MM.1S (cell line): ENCODE results near the gene EFCAB10.

Source experiments
- EZH2 ChIP-seq: fragments of 300-600 bp; sonication (generic); optimal IDR thresholded peaks from 2 replicates; pipeline ENCODE3; 2017; ENCODE audit warnings: low read depth, mild to moderate bottlenecking, antibody characterized with exemption, low read length, mixed read lengths
- EZH2phosphoT487 ChIP-seq: fragments of 300-600 bp; sonication (generic); IDR thresholded peaks from 2 replicates; pipeline ENCODE4 v1.6.1; 2018; ENCODE audit warnings: antibody characterized with exemption, low read length
- TF ChIP-seq, protein P1 (sequence below): fragments of 300-600 bp; sonication (generic); IDR thresholded peaks from 2 replicates; pipeline ENCODE4 v1.5.1; 2016; ENCODE audit warnings: antibody characterized with exemption, low read length, mixed read lengths

- TF ChIP-seq, protein P1, sequence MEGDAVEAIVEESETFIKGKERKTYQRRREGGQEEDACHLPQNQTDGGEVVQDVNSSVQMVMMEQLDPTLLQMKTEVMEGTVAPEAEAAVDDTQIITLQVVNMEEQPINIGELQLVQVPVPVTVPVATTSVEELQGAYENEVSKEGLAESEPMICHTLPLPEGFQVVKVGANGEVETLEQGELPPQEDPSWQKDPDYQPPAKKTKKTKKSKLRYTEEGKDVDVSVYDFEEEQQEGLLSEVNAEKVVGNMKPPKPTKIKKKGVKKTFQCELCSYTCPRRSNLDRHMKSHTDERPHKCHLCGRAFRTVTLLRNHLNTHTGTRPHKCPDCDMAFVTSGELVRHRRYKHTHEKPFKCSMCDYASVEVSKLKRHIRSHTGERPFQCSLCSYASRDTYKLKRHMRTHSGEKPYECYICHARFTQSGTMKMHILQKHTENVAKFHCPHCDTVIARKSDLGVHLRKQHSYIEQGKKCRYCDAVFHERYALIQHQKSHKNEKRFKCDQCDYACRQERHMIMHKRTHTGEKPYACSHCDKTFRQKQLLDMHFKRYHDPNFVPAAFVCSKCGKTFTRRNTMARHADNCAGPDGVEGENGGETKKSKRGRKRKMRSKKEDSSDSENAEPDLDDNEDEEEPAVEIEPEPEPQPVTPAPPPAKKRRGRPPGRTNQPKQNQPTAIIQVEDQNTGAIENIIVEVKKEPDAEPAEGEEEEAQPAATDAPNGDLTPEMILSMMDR, result no peak
- TF ChIP-seq EZH2phosphoT487 (no peak), EZH2 (no peak)
These were observed 36.7 kb upstream of the EFCAB10 start for GRCh38 chr7:105618016-105618296.
